ENCODE results near the gene C2orf68.

DNA sequence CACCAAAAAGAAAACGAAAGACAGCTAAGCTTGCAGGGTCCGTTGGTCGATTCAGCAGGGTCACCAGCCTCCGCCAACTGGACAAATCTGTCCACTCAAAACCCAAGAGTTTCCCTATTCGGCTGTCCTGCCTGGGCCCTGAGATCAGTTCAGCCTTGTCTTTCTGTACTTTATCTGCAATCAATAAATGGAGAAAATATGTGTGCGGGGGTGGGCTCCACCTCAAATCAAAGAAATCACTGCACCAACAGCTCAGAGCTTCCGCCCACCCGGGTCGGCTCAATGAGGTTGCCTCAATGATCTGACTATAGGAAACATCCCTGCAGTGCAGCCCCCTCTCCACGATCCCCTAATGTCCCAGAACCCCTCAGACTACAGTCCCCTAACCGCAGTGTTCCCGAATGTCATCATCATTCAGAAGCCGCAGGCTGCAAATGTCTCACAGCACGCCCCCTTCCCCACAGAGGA lies 51.0 kb downstream of the C2orf68 start:
- TF ChIP-seq EP300 (IDR thresholded peaks at IDR 0.05) = no peak
- TF ChIP-seq, protein P1, sequence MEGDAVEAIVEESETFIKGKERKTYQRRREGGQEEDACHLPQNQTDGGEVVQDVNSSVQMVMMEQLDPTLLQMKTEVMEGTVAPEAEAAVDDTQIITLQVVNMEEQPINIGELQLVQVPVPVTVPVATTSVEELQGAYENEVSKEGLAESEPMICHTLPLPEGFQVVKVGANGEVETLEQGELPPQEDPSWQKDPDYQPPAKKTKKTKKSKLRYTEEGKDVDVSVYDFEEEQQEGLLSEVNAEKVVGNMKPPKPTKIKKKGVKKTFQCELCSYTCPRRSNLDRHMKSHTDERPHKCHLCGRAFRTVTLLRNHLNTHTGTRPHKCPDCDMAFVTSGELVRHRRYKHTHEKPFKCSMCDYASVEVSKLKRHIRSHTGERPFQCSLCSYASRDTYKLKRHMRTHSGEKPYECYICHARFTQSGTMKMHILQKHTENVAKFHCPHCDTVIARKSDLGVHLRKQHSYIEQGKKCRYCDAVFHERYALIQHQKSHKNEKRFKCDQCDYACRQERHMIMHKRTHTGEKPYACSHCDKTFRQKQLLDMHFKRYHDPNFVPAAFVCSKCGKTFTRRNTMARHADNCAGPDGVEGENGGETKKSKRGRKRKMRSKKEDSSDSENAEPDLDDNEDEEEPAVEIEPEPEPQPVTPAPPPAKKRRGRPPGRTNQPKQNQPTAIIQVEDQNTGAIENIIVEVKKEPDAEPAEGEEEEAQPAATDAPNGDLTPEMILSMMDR (IDR thresholded peaks at IDR 0.05) = no peak
